Endothelial cell of umbilical vein (primary cell): ENCODE results near the gene RASSF3. TPM values are rescaled to one million over a fixed set of nuclear protein-coding genes. Genes with fewer than 3 reads are reported as not detected.

Experiments
- BruUV-seq: library from RNA; stranded (reverse); fragments of 400-500 nt; replicated peaks from 2 replicates; lab custom pipeline; 2021; lab: Mats Ljungman, UMichigan
- CTCF ChIA-PET: fragments of 300-600, 350-600 bp; sonication (Branson Sonifier 250); formaldehyde crosslinking; loops from one replicate; lab custom pipeline; 2021; ENCODE audit warnings: antibody characterized with exemption, inconsistent platforms; lab: Charles Lee
- POLR2A ChIA-PET: fragments of 300-600, 350-600 bp; sonication (Branson Sonifier 250); formaldehyde crosslinking; loops from one replicate; lab custom pipeline; 2021; ENCODE audit warnings: antibody characterized with exemption, inconsistent platforms; lab: Charles Lee
- DNase-seq: peaks from one replicate; pipeline ENCODE4 v3.0.0-alpha.2; 2011; ENCODE audit warnings: low read depth, low spot score
- FAIRE-seq: peaks from 2 replicates; lab custom pipeline; 2011; peaks lifted over from hg19 to GRCh38; lab: Jason Lieb, UNC
- H2AFZ ChIP-seq: 2 replicates; pipeline ENCODE4 v1.6.0; 2012; ENCODE audit warnings: low read depth, low read length, control low read depth, inconsistent platforms
- H3K27ac ChIP-seq: 2 replicates; pipeline ENCODE4 v1.5.1; 2011; ENCODE audit warnings: low read depth, mild to moderate bottlenecking, control low read depth, low read length, moderate library complexity; ENCODE audit not compliant: insufficient read depth
- H3K27me3 ChIP-seq, 2 experiments: 2 replicates each; pipeline versions ENCODE4 v1.6.0 to v1.6.1; 2011; ENCODE audit warnings: low read length in 2 of 2, mixed read lengths in 1 of 2; ENCODE audit not compliant: control insufficient read depth in 2 of 2, insufficient read depth in 2 of 2
- H3K36me3 ChIP-seq, 2 experiments: 2 replicates in 1 of 2; 3 replicates in 1 of 2; pipeline ENCODE4 v1.5.1; 2011; ENCODE audit warnings: low read length in 2 of 2, mild to moderate bottlenecking in 1 of 2, moderate library complexity in 1 of 2; ENCODE audit not compliant: control insufficient read depth in 2 of 2, insufficient read depth in 2 of 2; ENCODE audit errors: extremely low read depth in 1 of 2
- H3K4me1 ChIP-seq: 3 replicates; pipeline ENCODE4 v1.5.1; 2011; ENCODE audit warnings: mild to moderate bottlenecking, low read length; ENCODE audit not compliant: control insufficient read depth, insufficient read depth; ENCODE audit errors: extremely low read depth
- H3K4me2 ChIP-seq: 2 replicates; pipeline ENCODE4 v1.6.1; 2011; ENCODE audit warnings: low read length, control low read depth, mixed read lengths; ENCODE audit not compliant: insufficient read depth
- H3K4me3 ChIP-seq, 3 experiments: fragments of 200-600 bp in 1 of 3; sonication (generic), shearing (Covaris generic) in 1 of 3; replicated peaks in 1 of 3; 2 replicates each; pipeline ENCODE4 v1.5.1; 2011 to 2016; ENCODE audit warnings: control low read depth in 3 of 3, low read length in 3 of 3, mild to moderate bottlenecking in 2 of 3, inconsistent platforms in 1 of 3, low read depth in 1 of 3, moderate library complexity in 1 of 3; ENCODE audit not compliant: insufficient read depth in 1 of 3
- H3K79me2 ChIP-seq: 2 replicates; pipeline ENCODE4 v1.6.0; 2012; ENCODE audit warnings: low read length, inconsistent platforms; ENCODE audit not compliant: control insufficient read depth, insufficient read depth
- H3K9ac ChIP-seq: replicated peaks from 2 replicates; pipeline ENCODE3; 2011; ENCODE audit warnings: low read length, control low read depth; ENCODE audit not compliant: insufficient read depth; ENCODE audit errors: extremely low read depth
- H3K9me1 ChIP-seq: replicated peaks from 3 replicates; pipeline ENCODE4 v1.6.0; 2011; ENCODE audit warnings: mild to moderate bottlenecking, low read length; ENCODE audit not compliant: control insufficient read depth, insufficient read depth; ENCODE audit errors: extremely low read depth
- H3K9me3 ChIP-seq: replicated peaks from 2 replicates; pipeline ENCODE4 v1.5.1; 2012; ENCODE audit warnings: low read length, inconsistent platforms; ENCODE audit not compliant: control insufficient read depth, insufficient read depth
- H4K20me1 ChIP-seq: replicated peaks from 2 replicates; pipeline ENCODE3; 2011; ENCODE audit warnings: mild to moderate bottlenecking, low read length; ENCODE audit not compliant: control insufficient read depth, insufficient read depth; ENCODE audit errors: extremely low read depth
- EZH2 ChIP-seq: IDR thresholded peaks from 2 replicates; pipeline ENCODE4 v1.6.1; 2012; ENCODE audit warnings: borderline replicate concordance, low read depth, mild to moderate bottlenecking, moderate library complexity, low read length, inconsistent platforms; ENCODE audit not compliant: severe bottlenecking
- GATA2 ChIP-seq: IDR thresholded peaks from 2 replicates; pipeline ENCODE4 v1.7.0; 2011; ENCODE audit warnings: low read depth, mild to moderate bottlenecking, moderate library complexity, mixed read lengths, low read length; ENCODE audit not compliant: insufficient read length, insufficient read depth
- JUN ChIP-seq: IDR thresholded peaks from 2 replicates; pipeline ENCODE4 v1.6.1; 2011; ENCODE audit warnings: borderline replicate concordance, low read depth; ENCODE audit not compliant: insufficient read length, insufficient read depth
- dilution Hi-C: fragments of 300-500 bp; cut with MboI; formaldehyde crosslinking; loops from one replicate; pipeline ENCODE4 v1.15.0; 2019; ENCODE audit warnings: low sequenced_read_pairs; ENCODE audit not compliant: extremely low pct_ligation_motif_present
- intact Hi-C: fragments of 100-400 bp; cut with micrococcal nuclease; formaldehyde crosslinking; loops from one replicate; pipeline ENCODE4 v1.10.0; 2022
- polyA plus RNA-seq, 4 experiments: library from polyadenylated mRNA; depleted of rRNA in 3 of 4; stranded (reverse) in 3 of 4; unstranded in 1 of 4; fragments of >200 nt; gene quantifications; 2 replicates each; pipeline versions ENCODE4 v1.2.1 to v1.2.3, GENCODE V29; 2011 to 2012; ENCODE audit warnings: missing spikeins in 1 of 4
- total RNA-seq: library from RNA; stranded (reverse); gene quantifications from 2 replicates; pipeline ENCODE4 v1.2.3, GENCODE V29; 2021
- TF ChIP-seq, protein P1 (sequence below): IDR thresholded peaks from 2 replicates; pipeline ENCODE4 v1.6.1; 2011; ENCODE audit not compliant: insufficient read depth, insufficient read length

The RASSF3 gene
- total and polyA plus RNA-seq, 2 donors (not counting 3 experiments of a cell fraction or from before 2014, with no cell fraction given) = 20.2 to 60.8 TPM

DNA sequence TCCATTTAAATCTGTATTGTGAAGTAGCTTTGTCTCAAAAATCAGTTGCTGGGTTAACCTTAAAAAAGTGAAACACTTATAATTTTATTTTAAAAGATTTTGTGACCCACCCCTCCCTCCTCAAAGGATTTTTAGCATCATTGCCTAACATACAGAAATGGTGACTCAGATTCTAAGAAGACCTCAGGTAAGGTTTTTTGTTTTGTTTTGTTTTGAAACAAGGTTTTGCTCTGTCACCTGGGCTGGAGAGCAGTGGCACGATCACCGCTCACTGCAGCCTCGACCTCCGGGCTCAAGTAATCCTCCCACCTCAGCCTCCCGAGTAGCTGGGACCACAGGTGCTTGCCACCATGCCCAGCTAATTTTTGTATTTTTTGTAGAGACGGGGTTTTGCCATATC is 74.8 kb downstream of the RASSF3 start:
- POLR2A ChIA-PET = no interaction called here

DNA sequence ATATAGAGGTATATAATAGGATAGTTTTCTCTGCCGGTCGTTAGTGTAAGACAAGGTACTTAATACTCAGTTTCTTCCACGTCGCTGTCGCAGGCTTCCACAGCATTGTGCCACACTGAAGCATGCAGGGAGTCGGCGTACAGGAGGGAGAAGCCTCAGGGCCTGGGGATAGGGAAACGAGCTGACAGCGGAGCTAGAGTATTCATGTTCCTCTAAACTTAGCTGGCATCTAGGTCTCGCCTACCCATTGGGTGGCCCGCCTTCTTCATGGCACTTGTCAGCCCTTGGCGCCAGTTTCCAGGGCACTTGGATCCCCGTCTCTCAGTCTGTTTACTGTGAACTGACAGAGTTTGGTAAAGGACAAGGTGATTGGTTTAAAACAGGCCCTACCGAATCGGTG is 75.3 kb downstream of the RASSF3 start:
- dilution Hi-C loops = no loop called here
- DNase-seq (no peak), FAIRE-seq (no peak)
- Histone ChIP-seq H3K27ac (no peak overlapping the region), H3K4me1 (peaks cover 21% of the 10 kb centered on the region), H3K79me2 (peaks cover 66% of the 10 kb centered on the region), H3K27me3 (no peaks in the 10 kb centered on the region), H3K4me3 (no peak overlapping the region), H3K9me1 (no peaks in the 10 kb centered on the region), H4K20me1 (no peaks in the 10 kb centered on the region), H2AFZ (no peak overlapping the region), H3K36me3 (peaks cover 6% of the 10 kb centered on the region in 2 experiments), H3K9ac (no peak overlapping the region), H3K4me2 (no peak overlapping the region), H3K9me3 (no peaks in the 10 kb centered on the region)
- intact Hi-C loops = no loop called here
- TF ChIP-seq GATA2 = no peak
- no TSS peak for BruUV-seq
- POLR2A ChIA-PET = no interaction called here
- CTCF ChIA-PET = interaction anchor here (1.5 to 2.4 kb wide), 2 partner anchors 11 to 12 kb away, joined by 3 to 7 read pairs; no protein-coding TSS in a partner anchor

More for the DNA sequence above, 74.8 kb downstream of the RASSF3 start:
- intact Hi-C loops = no loop called here
- H3K27ac ChIP-seq = no peak overlapping the region
- no peak overlapping the region for H3K4me3 ChIP-seq
- no peak overlapping the region for H3K4me2 ChIP-seq
- no peaks in the 10 kb centered on the region for H3K9me1 ChIP-seq
- H3K4me1 ChIP-seq = peaks cover 26% of the 10 kb centered on the region
- CTCF ChIA-PET = interaction anchor here (1.5 to 2.4 kb wide), 2 partner anchors 11 to 15 kb away, joined by 4 to 7 read pairs; no protein-coding TSS in a partner anchor
- FAIRE-seq (no peak), DNase-seq (no peak)
- H3K27me3 ChIP-seq = no peaks in the 10 kb centered on the region
- H3K36me3 ChIP-seq = peaks cover 6% of the 10 kb centered on the region in 2 experiments
- H3K9me3 ChIP-seq = no peaks in the 10 kb centered on the region
- dilution Hi-C loops = no loop called here
- no peaks in the 10 kb centered on the region for H4K20me1 ChIP-seq
- TSS peak; percentile 2 for BruUV-seq
- peaks cover 67% of the 10 kb centered on the region for H3K79me2 ChIP-seq
- TF ChIP-seq JUN = no peak
- no peak for TF ChIP-seq EZH2
- no peak for TF ChIP-seq GATA2
- TF ChIP-seq, protein P1, sequence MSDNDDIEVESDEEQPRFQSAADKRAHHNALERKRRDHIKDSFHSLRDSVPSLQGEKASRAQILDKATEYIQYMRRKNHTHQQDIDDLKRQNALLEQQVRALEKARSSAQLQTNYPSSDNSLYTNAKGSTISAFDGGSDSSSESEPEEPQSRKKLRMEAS = no peak
- H2AFZ ChIP-seq = no peak overlapping the region
- no peak overlapping the region for H3K9ac ChIP-seq
